Thyroid gland (tissue), 4 donors: ENCODE results near the gene TTF1. TPM values are rescaled to one million over a fixed set of nuclear protein-coding genes. Genes with fewer than 3 reads are reported as not detected.

Source experiments
- DNase-seq, 2 donors: peaks; one replicate each; pipeline ENCODE4 v3.0.0-alpha.2; 2019
- H3K27ac ChIP-seq, 3 donors: fragments of 200-600 bp; sonication (generic); 1 replicate in 2 of 3; 2 replicates in 1 of 3; pipeline ENCODE4 v1.5.1; 2016 to 2019; ENCODE audit warnings: mild to moderate bottlenecking in 1 of 3, moderate library complexity in 1 of 3
- H3K27me3 ChIP-seq: fragments of 200-600 bp; sonication (generic); one replicate; pipeline ENCODE4 v1.5.1; 2019
- H3K36me3 ChIP-seq, 2 donors: fragments of 200-600 bp; sonication (generic); one replicate each; pipeline ENCODE4 v1.5.1; 2016 to 2019
- H3K4me1 ChIP-seq, 2 donors: fragments of 200-600 bp; sonication (generic); one replicate each; pipeline ENCODE4 v1.5.1; 2017 to 2019
- H3K4me3 ChIP-seq, 3 donors: fragments of 200-600 bp; sonication (generic); replicated peaks in 1 of 3; 1 replicate in 2 of 3; 2 replicates in 1 of 3; pipeline ENCODE4 v1.5.1; 2016; ENCODE audit warnings: mild to moderate bottlenecking in 1 of 3
- H3K9me3 ChIP-seq: fragments of 200-600 bp; sonication (generic); one replicate; pipeline ENCODE4 v1.5.1; 2017
- POLR2A ChIP-seq, 2 donors: fragments of 450-650 bp; IDR thresholded peaks; one replicate each; pipeline ENCODE4 v1.6.1; 2017; ENCODE audit warnings: antibody characterized with exemption in 2 of 2, mild to moderate bottlenecking in 2 of 2, moderate library complexity in 1 of 2
- WGBS, 2 donors: methylation state at CpG; one replicate each; pipeline ENCODE4 v1.1.5; 2017; 5-methylcytosine and 5-hydroxymethylcytosine counted together
- intact Hi-C: fragments of 100-400 bp; cut with DNase I; formaldehyde crosslinking; loops from one replicate; pipeline ENCODE4 v1.15.1; 2023
- total RNA-seq, 4 donors: library from RNA; depleted of rRNA; stranded (reverse); fragments of >200 nt; gene quantifications; one replicate each; pipeline ENCODE4 v1.2.3, GENCODE V29; 2016
- TF ChIP-seq, protein P1 (sequence below), 6 experiments: fragments of 200-600 bp in 3 of 6; fragments of 450-650 bp in 3 of 6; sonication (generic) in 3 of 6; IDR thresholded peaks; one replicate each; pipeline ENCODE4 v1.5.1; 2016 to 2019; ENCODE audit warnings: antibody characterized with exemption in 6 of 6, mild to moderate bottlenecking in 2 of 6, inconsistent platforms in 1 of 6, moderate library complexity in 1 of 6

The TTF1 gene
- total RNA-seq, 4 donors from 2014 or later: 10.8 to 19.3 (median 13.6) TPM

DNA sequence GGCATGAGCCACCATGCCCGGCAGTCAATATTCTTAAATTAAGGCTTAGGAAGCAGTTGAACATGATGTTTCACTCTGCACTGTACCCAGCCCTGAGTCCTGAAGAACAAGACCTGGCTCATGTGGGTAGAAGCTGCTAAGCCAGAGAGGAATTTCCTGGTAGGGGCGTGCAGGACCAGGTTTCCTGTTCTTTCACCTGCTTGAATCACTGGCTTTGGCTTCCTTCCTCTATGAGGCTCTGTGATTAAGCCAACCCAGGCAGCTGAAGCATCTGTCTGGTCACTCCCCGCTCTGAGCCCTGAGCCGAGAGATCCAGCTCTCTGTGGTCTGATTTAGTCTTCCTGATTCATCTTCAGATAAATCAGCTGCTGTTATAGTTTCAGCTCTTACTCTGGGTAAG, 32.5 kb upstream of the TTF1 start:
- H3K36me3 ChIP-seq: no peaks in the 10 kb centered on the region
- no peaks in the 10 kb centered on the region for H3K9me3 ChIP-seq
- H3K4me1 ChIP-seq: no peaks in the 10 kb centered on the region
- no peak for DNase-seq
- TF ChIP-seq POLR2A (IDR thresholded peaks at IDR 0.05): no peak
- TF ChIP-seq, protein P1, sequence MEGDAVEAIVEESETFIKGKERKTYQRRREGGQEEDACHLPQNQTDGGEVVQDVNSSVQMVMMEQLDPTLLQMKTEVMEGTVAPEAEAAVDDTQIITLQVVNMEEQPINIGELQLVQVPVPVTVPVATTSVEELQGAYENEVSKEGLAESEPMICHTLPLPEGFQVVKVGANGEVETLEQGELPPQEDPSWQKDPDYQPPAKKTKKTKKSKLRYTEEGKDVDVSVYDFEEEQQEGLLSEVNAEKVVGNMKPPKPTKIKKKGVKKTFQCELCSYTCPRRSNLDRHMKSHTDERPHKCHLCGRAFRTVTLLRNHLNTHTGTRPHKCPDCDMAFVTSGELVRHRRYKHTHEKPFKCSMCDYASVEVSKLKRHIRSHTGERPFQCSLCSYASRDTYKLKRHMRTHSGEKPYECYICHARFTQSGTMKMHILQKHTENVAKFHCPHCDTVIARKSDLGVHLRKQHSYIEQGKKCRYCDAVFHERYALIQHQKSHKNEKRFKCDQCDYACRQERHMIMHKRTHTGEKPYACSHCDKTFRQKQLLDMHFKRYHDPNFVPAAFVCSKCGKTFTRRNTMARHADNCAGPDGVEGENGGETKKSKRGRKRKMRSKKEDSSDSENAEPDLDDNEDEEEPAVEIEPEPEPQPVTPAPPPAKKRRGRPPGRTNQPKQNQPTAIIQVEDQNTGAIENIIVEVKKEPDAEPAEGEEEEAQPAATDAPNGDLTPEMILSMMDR (IDR thresholded peaks at IDR 0.05): no peak
- no peak overlapping the region for H3K27ac ChIP-seq
- H3K27me3 ChIP-seq: no peaks in the 10 kb centered on the region
- H3K4me3 ChIP-seq: no peak overlapping the region
- WGBS, 2 donors: 76 to 78% methylated on average over 4 of the region's 4 CpGs
- intact Hi-C loops: no loop called here

DNA sequence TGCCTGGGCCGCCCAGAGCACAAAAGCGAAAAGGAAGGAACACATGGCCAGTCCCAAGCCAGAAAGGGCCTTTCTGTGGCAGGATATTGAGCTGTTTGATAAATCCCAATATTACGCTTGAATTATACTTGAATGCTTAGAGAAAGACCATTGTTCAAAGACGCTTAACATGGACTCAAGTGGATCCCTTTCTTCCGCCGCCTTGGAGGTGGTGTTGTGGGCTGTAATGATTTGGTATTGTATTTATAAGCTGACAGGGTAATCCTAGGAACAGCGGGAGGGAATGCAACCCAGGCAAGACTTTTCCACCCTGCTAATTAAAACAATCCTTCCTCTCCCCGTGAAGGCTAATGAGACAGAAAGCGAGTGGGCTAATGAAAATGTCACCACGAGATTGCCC, 28.2 kb upstream of the TTF1 start:
- DNase-seq: no peak
- no peak for TF ChIP-seq POLR2A (IDR thresholded peaks at IDR 0.05)
- TF ChIP-seq, protein P1 (IDR thresholded peaks at IDR 0.05): no peak
- H3K9me3 ChIP-seq: no peaks in the 10 kb centered on the region
- H3K36me3 ChIP-seq: no peaks in the 10 kb centered on the region
- no peaks in the 10 kb centered on the region for H3K27me3 ChIP-seq
- intact Hi-C loops: no loop called here
- no peak overlapping the region for H3K4me3 ChIP-seq
- no peak overlapping the region for H3K27ac ChIP-seq
- WGBS, 2 donors: 43 to 52% methylated on average over 9 to 10 of the region's 10 CpGs
- no peaks in the 10 kb centered on the region for H3K4me1 ChIP-seq

DNA sequence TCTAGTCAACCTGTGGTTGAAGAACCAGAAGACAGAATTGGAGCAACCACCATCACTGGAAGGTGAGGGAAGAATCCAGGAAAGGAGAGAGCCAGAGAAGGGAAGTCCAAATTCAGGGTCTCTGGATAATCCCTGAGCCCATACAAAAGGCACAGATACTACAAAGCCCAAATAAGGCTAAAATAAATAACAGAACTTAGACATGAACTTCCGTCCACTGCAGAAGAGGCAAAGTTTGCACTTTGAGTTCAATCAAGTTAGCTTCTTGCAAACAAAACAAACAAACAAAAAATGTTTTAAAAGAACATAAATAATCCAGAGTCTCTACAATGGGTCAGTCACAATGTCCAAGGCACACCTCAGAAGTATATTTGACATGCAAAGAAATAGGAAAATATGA, 24.4 kb upstream of the TTF1 start:
- TF ChIP-seq POLR2A (IDR thresholded peaks at IDR 0.05): no peak
- TF ChIP-seq, protein P1 (IDR thresholded peaks at IDR 0.05): no peak
- no peaks in the 10 kb centered on the region for H3K27me3 ChIP-seq
- H3K36me3 ChIP-seq: no peaks in the 10 kb centered on the region
- no peak overlapping the region for H3K4me3 ChIP-seq
- intact Hi-C loops: no loop called here
- H3K27ac ChIP-seq: no peak overlapping the region
- no peak for DNase-seq
- H3K4me1 ChIP-seq: no peaks in the 10 kb centered on the region
- WGBS, 2 donors: 78 to 89% methylated on average over 1 of the region's 1 CpG
- no peaks in the 10 kb centered on the region for H3K9me3 ChIP-seq

DNA sequence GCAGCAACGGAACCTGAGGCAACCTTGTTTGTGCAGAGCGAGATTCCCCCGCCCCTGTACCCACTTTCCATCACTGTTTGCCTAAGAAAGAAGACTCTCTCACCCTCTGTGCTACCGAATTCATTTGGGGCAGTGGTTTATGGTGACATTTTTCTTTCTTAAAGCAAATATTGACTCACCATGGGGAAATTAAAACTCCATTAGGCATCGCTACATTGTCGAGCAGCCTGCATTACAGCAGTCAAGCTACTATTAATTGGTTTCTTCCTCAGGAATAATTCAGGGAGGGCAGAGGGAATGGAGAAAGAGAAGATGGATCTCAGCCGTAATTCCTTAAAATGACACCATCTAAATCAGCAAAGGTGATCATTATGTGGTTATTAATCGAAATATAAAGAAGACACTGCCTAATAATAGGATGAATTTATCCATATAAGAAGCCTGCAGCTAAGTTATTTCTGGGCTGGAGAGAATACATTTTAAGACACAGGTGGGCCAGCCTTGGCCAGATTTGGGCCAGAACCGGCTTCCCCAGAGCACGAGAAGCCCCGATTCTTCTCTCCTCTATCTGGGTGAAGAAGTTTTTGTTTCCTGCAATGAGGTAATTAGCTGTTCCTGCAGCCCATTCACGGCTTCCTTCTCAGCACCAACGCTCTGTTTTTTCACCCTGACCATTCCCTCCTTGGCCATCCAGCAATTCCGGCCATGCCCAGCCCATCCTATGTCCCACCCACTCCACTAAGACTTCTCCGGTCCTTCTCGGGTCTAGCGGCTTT, 20.2 kb upstream of the TTF1 start:
- Histone ChIP-seq H3K27ac (no peak overlapping the region), H3K27me3 (no peaks in the 10 kb centered on the region), H3K4me1 (no peaks in the 10 kb centered on the region), H3K36me3 (no peaks in the 10 kb centered on the region), H3K4me3 (no peak overlapping the region), H3K9me3 (no peaks in the 10 kb centered on the region)
- WGBS, 2 donors: 52% methylated on average over 17 of the region's 17 CpGs
- TF ChIP-seq, protein P1 (IDR thresholded peaks at IDR 0.05): no peak
- TF ChIP-seq POLR2A (IDR thresholded peaks at IDR 0.05): no peak
- intact Hi-C loops: no loop called here
- DNase-seq: no peak

DNA sequence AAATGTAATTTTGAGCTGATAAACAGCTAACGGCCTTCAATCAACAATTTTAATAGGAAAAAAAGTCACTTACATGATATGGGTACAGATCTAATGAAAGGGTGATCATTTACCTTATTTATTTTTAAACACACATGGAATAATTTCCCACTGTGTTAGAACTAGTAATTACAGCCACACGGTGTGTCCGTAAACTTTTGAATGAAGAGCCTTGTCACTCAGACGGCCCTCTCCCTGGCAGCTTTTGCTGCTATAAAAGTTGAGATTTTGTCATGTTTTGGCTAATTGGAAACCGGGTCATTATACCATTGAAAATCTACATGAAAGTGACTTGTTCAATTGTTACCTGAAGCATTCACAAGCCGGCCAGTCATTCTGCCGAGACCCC, 19.0 kb upstream of the TTF1 start:
- WGBS, 2 donors: 59 to 64% methylated on average over 7 of the region's 7 CpGs
- Histone ChIP-seq H3K27ac (no peak overlapping the region), H3K4me1 (no peaks in the 10 kb centered on the region), H3K36me3 (no peaks in the 10 kb centered on the region), H3K9me3 (no peaks in the 10 kb centered on the region), H3K4me3 (no peak overlapping the region), H3K27me3 (no peaks in the 10 kb centered on the region)
- no peak for DNase-seq
- intact Hi-C loops: no loop called here
- TF ChIP-seq, protein P1 (IDR thresholded peaks at IDR 0.05): no peak
- no peak for TF ChIP-seq POLR2A (IDR thresholded peaks at IDR 0.05)
